KMS-11 (cell line): ENCODE data around the gene TPD52L1.

Experiments
- H2AFZ ChIP-seq: fragments of 200-600 bp; sonication (generic); 2 replicates; pipeline ENCODE4 v1.6.1; 2016; ENCODE audit warnings: antibody characterized with exemption, mixed run types, low read depth
- H3K27ac ChIP-seq: fragments of 200-600 bp; sonication (generic); 2 replicates; pipeline ENCODE4 v1.6.1; 2016; ENCODE audit warnings: mild to moderate bottlenecking, mixed run types
- H3K27me3 ChIP-seq: fragments of 200-600 bp; sonication (generic); 2 replicates; pipeline ENCODE4 v1.6.1; 2017; ENCODE audit warnings: mild to moderate bottlenecking, low read depth, mixed run types, moderate library complexity; ENCODE audit not compliant: insufficient read depth
- H3K36me3 ChIP-seq: fragments of 200-600 bp; sonication (generic); 2 replicates; pipeline ENCODE4 v1.6.1; 2017; ENCODE audit warnings: mild to moderate bottlenecking, mixed run types; ENCODE audit not compliant: insufficient read depth
- H3K4me1 ChIP-seq: fragments of 200-600 bp; sonication (generic); 2 replicates; pipeline ENCODE4 v1.6.1; 2016; ENCODE audit warnings: mild to moderate bottlenecking, low read depth, mixed run types; ENCODE audit not compliant: poor library complexity, severe bottlenecking
- H3K4me2 ChIP-seq: fragments of 200-600 bp; sonication (generic); 2 replicates; pipeline ENCODE4 v1.7.0; 2016; ENCODE audit warnings: mild to moderate bottlenecking, mixed run types
- H3K4me3 ChIP-seq: fragments of 200-600 bp; sonication (generic); IDR thresholded peaks from 2 replicates; pipeline ENCODE4 v1.6.1; 2017; ENCODE audit warnings: low read depth, low read length, mixed read lengths; ENCODE audit not compliant: insufficient read depth
- H3K79me2 ChIP-seq: fragments of 200-600 bp; sonication (generic); 2 replicates; pipeline ENCODE4 v1.6.1; 2016; ENCODE audit warnings: low read depth, mixed run types; ENCODE audit not compliant: insufficient read depth
- H3K9ac ChIP-seq: fragments of 200-600 bp; sonication (generic); 2 replicates; pipeline ENCODE4 v1.6.1; 2016; ENCODE audit warnings: mild to moderate bottlenecking, mixed run types
- H4K20me1 ChIP-seq: fragments of 200-600 bp; sonication (generic); 2 replicates; pipeline ENCODE4 v1.6.1; 2016; ENCODE audit warnings: mild to moderate bottlenecking, mixed run types; ENCODE audit not compliant: insufficient read depth
- CTCF ChIP-seq: fragments of 200-600 bp; sonication (generic); conservative IDR thresholded peaks from 2 replicates; pipeline ENCODE4 v1.6.1; 2017; ENCODE audit warnings: low read depth, mild to moderate bottlenecking, antibody characterized with exemption, low read length, moderate library complexity, mixed read lengths

The TPD52L1 gene

GRCh38 chr6:125273251-125273650, 119.7 kb downstream of the TPD52L1 start:
- Histone ChIP-seq H3K27ac (no peak overlapping the region), H3K36me3 (no peaks in the 10 kb centered on the region), H3K4me2 (no peak overlapping the region), H4K20me1 (no peaks in the 10 kb centered on the region), H3K4me1 (peaks cover 12% of the 10 kb centered on the region), H2AFZ (no peak overlapping the region), H3K27me3 (no peaks in the 10 kb centered on the region), H3K4me3 (no peak overlapping the region), H3K79me2 (no peaks in the 10 kb centered on the region), H3K9ac (no peak overlapping the region)
- no peak for TF ChIP-seq CTCF

GRCh38 chr6:125273965-125274364, 120.4 kb downstream of the TPD52L1 start:
- no peak for TF ChIP-seq CTCF
- no peak overlapping the region for H3K27ac ChIP-seq
- H3K4me2 ChIP-seq: no peak overlapping the region
- H4K20me1 ChIP-seq: no peaks in the 10 kb centered on the region
- no peak overlapping the region for H3K4me3 ChIP-seq
- H3K4me1 ChIP-seq: peaks cover 12% of the 10 kb centered on the region
- H2AFZ ChIP-seq: no peak overlapping the region
- H3K27me3 ChIP-seq: no peaks in the 10 kb centered on the region
- no peaks in the 10 kb centered on the region for H3K36me3 ChIP-seq
- no peaks in the 10 kb centered on the region for H3K79me2 ChIP-seq
- H3K9ac ChIP-seq: no peak overlapping the region

GRCh38 chr6:125274935-125275334, 121.4 kb downstream of the TPD52L1 start:
- no peaks in the 10 kb centered on the region for H3K27me3 ChIP-seq
- H3K27ac ChIP-seq: no peak overlapping the region
- no peak for TF ChIP-seq CTCF
- H3K4me3 ChIP-seq: no peak overlapping the region
- H3K4me2 ChIP-seq: no peak overlapping the region
- peaks cover 12% of the 10 kb centered on the region for H3K4me1 ChIP-seq
- no peaks in the 10 kb centered on the region for H3K36me3 ChIP-seq
- no peaks in the 10 kb centered on the region for H4K20me1 ChIP-seq
- H2AFZ ChIP-seq: no peak overlapping the region
- no peaks in the 10 kb centered on the region for H3K79me2 ChIP-seq
- H3K9ac ChIP-seq: no peak overlapping the region

GRCh38 chr6:125275779-125276178, 122.2 kb downstream of the TPD52L1 start:
- Histone ChIP-seq H3K4me3 (no peak overlapping the region), H3K27me3 (no peaks in the 10 kb centered on the region), H3K9ac (no peak overlapping the region), H3K79me2 (no peaks in the 10 kb centered on the region), H3K27ac (no peak overlapping the region), H3K4me2 (no peak overlapping the region), H2AFZ (no peak overlapping the region), H3K36me3 (no peaks in the 10 kb centered on the region), H4K20me1 (no peaks in the 10 kb centered on the region), H3K4me1 (peaks cover 15% of the 10 kb centered on the region)
- TF ChIP-seq CTCF: no peak

GRCh38 chr6:125277838-125278237, 124.3 kb downstream of the TPD52L1 start:
- Histone ChIP-seq H3K27ac (no peak overlapping the region), H3K4me3 (no peak overlapping the region), H3K9ac (no peak overlapping the region), H3K36me3 (no peaks in the 10 kb centered on the region), H3K27me3 (no peaks in the 10 kb centered on the region), H3K4me2 (no peak overlapping the region), H2AFZ (no peak overlapping the region), H4K20me1 (no peaks in the 10 kb centered on the region), H3K4me1 (peaks cover 15% of the 10 kb centered on the region), H3K79me2 (no peaks in the 10 kb centered on the region)
- no peak for TF ChIP-seq CTCF
